Stomach smooth muscle (tissue), 2 donors: ENCODE data around the gene NXF3.

ENCODE experiments used
- H3K27ac ChIP-seq: one replicate; pipeline ENCODE4 v1.7.0; 2013; ENCODE audit warnings: mild to moderate bottlenecking, low read length, inconsistent platforms
- H3K27me3 ChIP-seq, 2 donors: one replicate each; pipeline ENCODE4 v1.7.0; 2013; ENCODE audit warnings: low read length in 2 of 2; ENCODE audit not compliant: insufficient read depth in 2 of 2, control insufficient read depth in 1 of 2
- H3K36me3 ChIP-seq, 2 donors: one replicate each; pipeline ENCODE4 v1.7.0; 2013; ENCODE audit warnings: low read length in 2 of 2; ENCODE audit not compliant: control insufficient read depth in 2 of 2, insufficient read depth in 2 of 2
- H3K4me1 ChIP-seq: one replicate; pipeline ENCODE4 v1.7.0; 2013; ENCODE audit warnings: low read length; ENCODE audit not compliant: control insufficient read depth, insufficient read depth
- H3K4me3 ChIP-seq, 2 donors: one replicate each; pipeline ENCODE4 v1.7.0; 2013; ENCODE audit warnings: low read length in 2 of 2
- H3K9ac ChIP-seq, 2 donors: one replicate each; pipeline ENCODE4 v1.7.0; 2013; ENCODE audit warnings: low read length in 2 of 2, mild to moderate bottlenecking in 1 of 2
- H3K9me3 ChIP-seq, 2 donors: one replicate each; pipeline ENCODE4 v1.7.0; 2013; ENCODE audit warnings: low read length in 2 of 2; ENCODE audit not compliant: control insufficient read depth in 2 of 2
- donor health status: healthy.
- donor health status: Pancreatic carcinoma.

The NXF3 gene

GRCh38 chrX:103100484-103100883 lies 7.5 kb upstream of the NXF3 start:
- H3K9me3 ChIP-seq, result no peaks in the 10 kb centered on the region
- H3K27ac ChIP-seq, result no peak overlapping the region
- no peaks in the 10 kb centered on the region for H3K36me3 ChIP-seq
- no peak overlapping the region for H3K9ac ChIP-seq
- H3K4me3 ChIP-seq, result no peak overlapping the region
- H3K27me3 ChIP-seq, result no peaks in the 10 kb centered on the region
- no peaks in the 10 kb centered on the region for H3K4me1 ChIP-seq

- Histone ChIP-seq H3K27me3 (no peaks in the 10 kb centered on the region), H3K9ac (no peak overlapping the region), H3K4me3 (no peak overlapping the region), H3K9me3 (no peaks in the 10 kb centered on the region), H3K36me3 (no peaks in the 10 kb centered on the region), H3K4me1 (no peaks in the 10 kb centered on the region), H3K27ac (no peak overlapping the region)
Observed at GRCh38 chrX:103099691-103100090, 6.7 kb upstream of the NXF3 start.

DNA sequence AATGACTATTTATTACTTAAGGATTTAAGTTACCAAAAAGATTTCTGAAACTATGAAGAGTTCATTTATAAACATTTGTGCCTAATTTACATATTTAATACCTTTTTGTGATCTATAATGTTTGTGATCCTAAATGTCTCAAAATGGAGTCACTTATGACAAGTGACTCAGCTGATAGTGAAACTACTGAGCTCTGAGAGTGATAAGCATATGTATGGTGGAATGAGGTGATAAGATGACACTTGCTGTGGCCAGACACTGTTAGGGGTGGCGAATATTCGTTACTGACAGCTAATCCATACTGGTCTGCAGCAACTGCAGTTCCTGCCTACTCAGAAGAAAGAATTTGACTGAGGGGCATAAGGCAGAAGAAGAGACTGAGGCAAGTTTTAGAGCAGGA lies 5.5 kb upstream of the NXF3 start:
- H3K9me3 ChIP-seq, result no peaks in the 10 kb centered on the region
- H3K9ac ChIP-seq, result no peak overlapping the region
- H3K27ac ChIP-seq, result no peak overlapping the region
- H3K4me1 ChIP-seq, result no peaks in the 10 kb centered on the region
- H3K4me3 ChIP-seq, result no peak overlapping the region
- no peaks in the 10 kb centered on the region for H3K36me3 ChIP-seq
- no peaks in the 10 kb centered on the region for H3K27me3 ChIP-seq

DNA sequence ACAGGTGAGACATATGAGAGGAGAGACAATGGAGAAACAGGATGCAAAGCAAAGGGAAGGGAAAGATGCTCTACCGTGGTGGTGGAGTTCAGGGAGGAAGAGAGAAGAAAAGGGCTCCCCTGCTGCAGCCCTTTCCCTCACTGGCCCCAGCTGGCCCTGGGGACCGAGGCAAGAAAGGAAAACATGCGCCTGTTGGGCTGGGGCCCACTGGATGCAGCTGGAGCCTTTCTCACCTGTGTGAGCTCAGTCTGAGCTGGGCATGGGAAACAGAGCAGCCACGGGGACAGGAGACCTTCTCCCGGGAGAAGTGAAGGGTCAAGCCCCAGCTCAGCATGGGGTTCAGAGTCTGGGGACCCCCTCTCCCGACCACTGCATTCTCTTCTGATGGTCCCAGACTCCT lies 11.9 kb downstream of the NXF3 start:
- no peaks in the 10 kb centered on the region for H3K9me3 ChIP-seq
- no peaks in the 10 kb centered on the region for H3K4me1 ChIP-seq
- H3K4me3 ChIP-seq, result no peak overlapping the region
- no peak overlapping the region for H3K9ac ChIP-seq
- H3K27ac ChIP-seq, result no peak overlapping the region
- H3K36me3 ChIP-seq, result no peaks in the 10 kb centered on the region
- H3K27me3 ChIP-seq, result peaks cover 0 to 14% of the 10 kb centered on the region in 2 donors

GRCh38 chrX:103073467-103073866 lies 19.5 kb downstream of the NXF3 start:
- H3K36me3 ChIP-seq, result no peaks in the 10 kb centered on the region
- no peak overlapping the region for H3K27ac ChIP-seq
- no peak overlapping the region for H3K9ac ChIP-seq
- no peak overlapping the region for H3K4me3 ChIP-seq
- H3K27me3 ChIP-seq, result peaks cover 0 to 8% of the 10 kb centered on the region in 2 donors
- H3K9me3 ChIP-seq, result no peaks in the 10 kb centered on the region
- no peaks in the 10 kb centered on the region for H3K4me1 ChIP-seq

- H3K4me1 ChIP-seq, result no peaks in the 10 kb centered on the region
- no peaks in the 10 kb centered on the region for H3K36me3 ChIP-seq
- no peak overlapping the region for H3K27ac ChIP-seq
- H3K9me3 ChIP-seq, result no peaks in the 10 kb centered on the region
- no peaks in the 10 kb centered on the region for H3K27me3 ChIP-seq
- H3K9ac ChIP-seq, result no peak overlapping the region
- H3K4me3 ChIP-seq, result no peak overlapping the region
Observed at GRCh38 chrX:103066606-103067005, 26.3 kb downstream of the NXF3 start.

DNA sequence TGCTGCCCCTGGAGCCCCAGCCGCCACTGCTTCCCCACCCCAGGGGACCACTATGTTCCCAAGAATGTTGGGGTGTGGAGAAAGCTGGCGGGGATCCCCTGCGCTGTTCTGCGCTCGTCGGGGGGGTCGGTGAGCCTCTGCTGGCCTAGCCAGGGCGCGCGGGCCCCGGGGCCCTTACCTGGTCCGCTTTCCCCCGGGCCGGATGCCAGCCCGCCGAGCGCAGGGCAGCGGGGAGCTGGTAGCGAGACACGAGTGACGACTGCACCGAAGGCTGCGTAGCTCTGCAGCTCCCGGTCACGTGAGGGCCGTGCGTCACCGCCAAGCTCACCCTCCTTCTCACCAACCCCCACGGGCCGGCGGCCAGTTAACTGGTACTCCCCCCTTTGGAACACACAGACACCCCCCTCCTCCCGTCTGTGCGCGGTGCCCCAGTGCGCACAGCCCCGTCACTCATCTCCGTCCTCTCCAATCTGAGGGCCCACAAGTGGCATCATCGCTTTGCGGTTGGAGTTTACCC lies 29.0 kb downstream of the NXF3 start, which contains the start of gene BEX1:
TSS of gene BEX1 (minus strand) at position 254 of the 517 bp plus-strand sequence. CDS start 897 bp downstream, outside the sequence.
- Histone ChIP-seq H3K9me3 (no peaks in the 10 kb centered on the region), H3K9ac (no peak within 1 kb of the TSS), H3K4me1 (no peaks in the 10 kb centered on the region), H3K27me3 (no peaks in the 10 kb centered on the region), H3K27ac (no peak within 1 kb of the TSS), H3K36me3 (no peaks in the 10 kb centered on the region), H3K4me3 (peak within 1 kb of the TSS; percentile 40 to 62)

- H3K27ac ChIP-seq, result no peak overlapping the region
- no peaks in the 10 kb centered on the region for H3K9me3 ChIP-seq
- peak overlapping the region; percentile 40 to 62 for H3K4me3 ChIP-seq
- H3K9ac ChIP-seq, result no peak overlapping the region
- H3K36me3 ChIP-seq, result no peaks in the 10 kb centered on the region
- H3K4me1 ChIP-seq, result no peaks in the 10 kb centered on the region
- no peaks in the 10 kb centered on the region for H3K27me3 ChIP-seq
Observed at GRCh38 chrX:103063191-103063845, 29.6 kb downstream of the NXF3 start.

GRCh38 chrX:103061486-103061885 lies 31.5 kb downstream of the NXF3 start:
- no peaks in the 10 kb centered on the region for H3K4me1 ChIP-seq
- no peaks in the 10 kb centered on the region for H3K27me3 ChIP-seq
- H3K9me3 ChIP-seq, result no peaks in the 10 kb centered on the region
- no peaks in the 10 kb centered on the region for H3K36me3 ChIP-seq
- no peak overlapping the region for H3K27ac ChIP-seq
- H3K4me3 ChIP-seq, result no peak overlapping the region
- no peak overlapping the region for H3K9ac ChIP-seq

GRCh38 chrX:103056902-103057301 lies 36.0 kb downstream of the NXF3 start:
- Histone ChIP-seq H3K27me3 (peaks cover 0 to 3% of the 10 kb centered on the region in 2 donors), H3K27ac (no peak overlapping the region), H3K4me3 (no peak overlapping the region), H3K36me3 (no peaks in the 10 kb centered on the region), H3K9ac (no peak overlapping the region), H3K9me3 (no peaks in the 10 kb centered on the region), H3K4me1 (no peaks in the 10 kb centered on the region)

DNA sequence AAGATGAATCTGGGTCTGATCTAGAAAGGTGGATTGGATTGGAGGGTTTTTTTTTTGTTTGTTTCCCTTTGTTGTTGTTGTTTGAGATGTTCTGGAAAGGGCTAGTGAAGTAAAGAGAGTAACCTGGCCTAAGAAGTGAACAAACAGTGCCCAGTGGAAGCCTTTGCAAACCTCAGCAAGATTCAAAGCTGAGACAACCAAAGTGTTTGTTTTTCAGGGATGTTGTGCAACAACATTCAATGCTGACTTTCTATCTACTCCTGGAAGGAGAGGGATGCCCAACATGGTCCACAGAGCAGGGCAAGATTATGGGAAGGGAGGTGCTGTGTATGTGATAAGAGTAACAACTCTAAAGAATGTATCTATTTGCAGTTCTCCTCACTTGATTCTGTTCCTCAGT lies 40.3 kb downstream of the NXF3 start:
- H3K27ac ChIP-seq, result no peak overlapping the region
- no peaks in the 10 kb centered on the region for H3K9me3 ChIP-seq
- H3K9ac ChIP-seq, result no peak overlapping the region
- no peak overlapping the region for H3K4me3 ChIP-seq
- H3K4me1 ChIP-seq, result no peaks in the 10 kb centered on the region
- H3K36me3 ChIP-seq, result no peaks in the 10 kb centered on the region
- peaks cover 0 to 3% of the 10 kb centered on the region in 2 donors for H3K27me3 ChIP-seq
